HepG2 (cell line): Measurements from ENCODE around the gene RABL6. TPM values are rescaled to one million over a fixed set of nuclear protein-coding genes. Genes with fewer than 3 reads are reported as not detected.

Experiments
- CBX2 ChIP-seq, 2 experiments: fragments of 200-600 bp in 1 of 2; sonication (generic); formaldehyde crosslinking in 1 of 2; IDR thresholded peaks; 2 replicates each; pipeline versions ENCODE4 v1.7.0 to v1.8.1; 2018 to 2022; ENCODE audit warnings: low read depth in 2 of 2, low read length in 1 of 2, mild to moderate bottlenecking in 1 of 2, missing genetic modification reagents in 1 of 2
- GMEB1 ChIP-seq: sonication (generic); formaldehyde crosslinking; IDR thresholded peaks from 2 replicates; pipeline ENCODE4 v1.5.1; 2020; ENCODE audit warnings: missing genetic modification reagents, mild to moderate bottlenecking, borderline replicate concordance
- HNF1A ChIP-seq, 2 experiments: sonication (generic) in 1 of 2; formaldehyde crosslinking in 1 of 2; IDR thresholded peaks; 2 replicates each; pipeline versions ENCODE4 v1.4.0 to v1.6.1; 2016 to 2020; ENCODE audit warnings: borderline replicate concordance in 1 of 2, low read depth in 1 of 2, mild to moderate bottlenecking in 1 of 2, missing genetic modification reagents in 1 of 2
- HOXA3 ChIP-seq: sonication (generic); formaldehyde crosslinking; IDR thresholded peaks from 2 replicates; pipeline ENCODE4 v1.5.0; 2020; ENCODE audit warnings: missing genetic modification reagents
- MIXL1 ChIP-seq: IDR thresholded peaks from 2 replicates; pipeline ENCODE4 v1.6.1; 2016
- NR1H2 ChIP-seq: sonication (generic); formaldehyde crosslinking; IDR thresholded peaks from 2 replicates; pipeline ENCODE4 v1.8.1; 2022; ENCODE audit warnings: low read depth, missing genetic modification reagents, borderline replicate concordance
- PCBP1 ChIP-seq: fragments of 200-400 bp; formaldehyde crosslinking; IDR thresholded peaks from 2 replicates; pipeline ENCODE4 v1.6.1; 2017; ENCODE audit warnings: mild to moderate bottlenecking, low read depth, low read length, borderline replicate concordance
- SNAPC4 ChIP-seq: sonication (generic); formaldehyde crosslinking; IDR thresholded peaks from 2 replicates; pipeline ENCODE4 v1.4.0; 2020; ENCODE audit warnings: mild to moderate bottlenecking, missing genetic modification reagents
- ZNF274 ChIP-seq: sonication (generic); formaldehyde crosslinking; IDR thresholded peaks from 2 replicates; pipeline ENCODE4 v1.5.1; 2020; ENCODE audit warnings: mild to moderate bottlenecking, missing genetic modification reagents
- ZNF317 ChIP-seq: sonication (generic); formaldehyde crosslinking; IDR thresholded peaks from 2 replicates; pipeline ENCODE4 v1.5.0; 2020; ENCODE audit warnings: mild to moderate bottlenecking, missing genetic modification reagents
- ZNF564 ChIP-seq: sonication (generic); formaldehyde crosslinking; IDR thresholded peaks from 2 replicates; pipeline ENCODE4 v1.8.1; 2023; ENCODE audit warnings: mild to moderate bottlenecking, missing genetic modification reagents
- polyA plus RNA-seq, 8 experiments: library from polyadenylated mRNA; depleted of rRNA in 3 of 8; stranded (reverse) in 7 of 8; unstranded in 1 of 8; fragments of >200 nt; fragmentation: Illumina TruSeq in 4 of 8; extraction: Trizol in 4 of 8; gene quantifications; 2 replicates each; pipeline versions ENCODE4 v1.2.1 to v1.2.3, GENCODE V29; 2011 to 2016; ENCODE audit warnings: low read depth in 4 of 8, missing spikeins in 1 of 8, mixed read lengths in 1 of 8; ENCODE audit not compliant: insufficient read depth in 1 of 8
- total RNA-seq, 5 experiments: library from RNA; depleted of rRNA; stranded (reverse); fragments of >200 nt; fragmentation: Illumina TruSeq; extraction: Trizol; gene quantifications; 2 replicates each; pipeline ENCODE4 v1.2.3, GENCODE V29; 2016; ENCODE audit warnings: low read depth in 1 of 5

RABL6 gene
- total and polyA plus RNA-seq, 2 of the 13 experiments (the other 11 are each of a cell fraction or from before 2014, with no cell fraction given), result 81.5 to 125 TPM

- TF ChIP-seq GMEB1 (no peak), CBX2 (IDR thresholded peaks at IDR 0.05; ENCODE audit: low read depth, low read length) (no peak), CBX2 (CRISPR knock-in tag; IDR thresholded peaks at IDR 0.05; ENCODE audit: low read depth) (no peak), ZNF317 (CRISPR knock-in tag) (peak; percentile 70), HOXA3 (no peak), PCBP1 (peak; percentile 95; the same call in 1 of the 2 replicates), SNAPC4 (peak; percentile 71), ZNF274 (no peak; the same call in 1 of the 2 replicates), ZNF564 (CRISPR knock-in tag) (no peak), NR1H2 (CRISPR knock-in tag) (no peak), MIXL1 (CRISPR knock-in tag) (no peak), HNF1A (IDR thresholded peaks at IDR 0.05; ENCODE audit: low read depth) (no peak), HNF1A (CRISPR knock-in tag; IDR thresholded peaks at IDR 0.05; ENCODE audit: borderline replicate concordance) (no peak)
These were observed 9.1 kb upstream of the RABL6 start (continued) for GRCh38 chr9:136798708-136799078.
